DLD1 (cell line): ENCODE data around the gene PNPLA6.

Source experiments
- in situ Hi-C: cut with HindIII; loops from 2 replicates; pipeline ENCODE4 v1.10.0; 2017; ENCODE audit warnings: low sequenced_read_pairs

PNPLA6 gene

GRCh38 chr19:7515110-7515644, 20.3 kb upstream of the PNPLA6 start:
- in situ Hi-C loops, result no loop called here

GRCh38 chr19:7515645-7516151, 19.8 kb upstream of the PNPLA6 start, which contains the start of gene ZNF358:
Gene ZNF358 (plus strand): TSS chr19:7516103. CDS start chr19:7519243, 3,140 bp downstream.
- in situ Hi-C loops, result no loop called here

GRCh38 chr19:7516333-7516732, 19.2 kb upstream of the PNPLA6 start:
- in situ Hi-C loops, result no loop called here

GRCh38 chr19:7516878-7517277, 18.6 kb upstream of the PNPLA6 start:
- in situ Hi-C loops, result no loop called here

DNA sequence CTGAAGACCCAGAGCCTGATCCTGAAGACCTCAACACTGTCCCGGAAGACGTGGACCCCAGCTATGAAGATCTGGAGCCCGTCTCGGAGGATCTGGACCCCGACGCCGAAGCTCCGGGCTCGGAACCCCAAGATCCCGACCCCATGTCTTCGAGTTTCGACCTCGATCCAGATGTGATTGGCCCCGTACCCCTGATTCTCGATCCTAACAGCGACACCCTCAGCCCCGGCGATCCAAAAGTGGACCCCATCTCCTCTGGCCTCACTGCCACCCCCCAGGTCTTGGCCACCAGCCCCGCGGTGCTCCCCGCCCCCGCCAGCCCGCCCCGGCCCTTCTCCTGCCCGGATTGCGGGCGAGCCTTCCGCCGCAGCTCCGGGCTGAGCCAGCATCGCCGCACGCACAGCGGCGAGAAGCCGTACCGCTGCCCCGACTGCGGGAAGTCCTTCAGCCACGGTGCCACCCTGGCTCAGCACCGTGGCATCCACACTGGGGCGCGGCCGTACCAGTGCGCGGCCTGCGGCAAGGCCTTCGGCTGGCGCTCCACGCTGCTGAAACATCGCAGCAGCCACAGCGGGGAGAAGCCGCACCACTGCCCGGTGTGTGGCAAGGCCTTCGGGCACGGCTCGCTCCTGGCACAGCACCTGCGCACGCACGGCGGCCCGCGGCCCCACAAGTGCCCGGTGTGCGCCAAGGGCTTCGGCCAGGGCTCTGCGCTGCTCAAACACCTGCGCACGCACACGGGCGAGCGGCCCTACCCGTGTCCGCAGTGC, 16.0 kb upstream of the PNPLA6 start:
- in situ Hi-C loops, result no loop called here

GRCh38 chr19:7520131-7521051, 15.1 kb upstream of the PNPLA6 start:
- in situ Hi-C loops, result no loop called here

- in situ Hi-C loops, result no loop called here
These were observed 13.9 kb upstream of the PNPLA6 start for GRCh38 chr19:7521551-7522071.

DNA sequence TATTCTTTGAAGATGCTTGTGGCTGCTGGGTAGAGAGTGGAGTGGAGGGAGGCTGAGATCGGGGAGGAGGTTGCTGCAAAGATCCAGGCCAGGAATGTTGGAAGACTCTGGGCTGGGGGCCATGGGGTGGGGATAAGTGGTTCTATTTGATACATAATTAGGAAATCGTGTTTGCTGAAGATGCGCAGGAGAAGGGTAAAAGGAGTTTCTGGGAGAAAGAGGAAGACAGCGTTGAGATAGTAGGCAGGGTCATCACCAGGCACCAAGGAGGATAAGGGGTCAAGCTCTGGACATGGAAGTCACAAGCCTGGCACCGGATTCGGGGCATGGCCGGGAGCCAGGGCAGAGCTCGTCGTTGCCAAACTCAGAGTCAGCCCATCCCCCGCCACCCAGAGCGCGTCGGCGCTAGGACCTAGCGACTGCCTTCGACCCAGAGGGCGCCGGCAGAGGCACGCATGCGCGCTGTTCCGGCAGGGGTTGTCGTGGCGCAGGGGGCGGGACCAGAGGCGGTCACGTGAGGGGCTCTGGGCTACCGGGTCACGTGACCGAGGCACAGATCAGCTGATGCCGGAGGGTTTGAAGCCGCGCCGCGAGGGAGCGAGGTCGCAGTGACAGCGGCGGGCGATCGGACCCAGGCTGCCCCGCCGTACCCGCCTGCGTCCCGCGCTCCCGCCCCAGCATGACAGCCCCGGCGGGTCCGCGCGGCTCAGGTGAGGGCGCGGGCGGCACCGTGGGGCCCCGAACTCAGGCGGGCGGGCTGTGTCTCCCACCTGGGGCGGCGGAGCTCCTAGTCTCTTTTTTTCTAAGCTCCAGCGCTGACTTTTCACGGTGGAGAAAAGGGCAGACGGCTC, 13.2 kb upstream of the PNPLA6 start, which contains the start of gene MCOLN1:
Gene MCOLN1, plus strand, starts transcription at position 553 of the 851 bp plus-strand sequence. Its CDS starts 127 bp downstream, at position 680.
- in situ Hi-C loops, result no loop called here

GRCh38 chr19:7522923-7523667, 12.4 kb upstream of the PNPLA6 start:
- in situ Hi-C loops, result no loop called here

DNA sequence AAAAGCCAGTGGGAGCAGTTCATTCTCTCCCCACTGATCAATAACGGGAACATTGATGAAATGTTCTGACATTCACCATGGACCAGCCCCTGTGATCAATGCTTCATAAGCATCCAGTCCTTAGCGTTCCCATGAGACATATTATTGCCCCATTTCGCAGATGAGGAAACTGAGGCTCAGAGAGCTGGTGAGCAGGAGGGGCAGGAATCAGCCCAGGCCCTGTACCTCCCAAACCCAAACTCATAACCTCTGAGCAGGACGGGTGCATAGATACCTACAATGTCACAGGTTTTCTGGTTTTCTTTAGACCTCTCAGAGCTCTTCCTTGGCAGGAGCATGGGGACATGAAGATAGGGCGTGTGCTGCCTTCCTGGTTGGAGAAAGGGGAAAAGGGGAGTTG, 11.0 kb upstream of the PNPLA6 start:
- in situ Hi-C loops, result no loop called here

DNA sequence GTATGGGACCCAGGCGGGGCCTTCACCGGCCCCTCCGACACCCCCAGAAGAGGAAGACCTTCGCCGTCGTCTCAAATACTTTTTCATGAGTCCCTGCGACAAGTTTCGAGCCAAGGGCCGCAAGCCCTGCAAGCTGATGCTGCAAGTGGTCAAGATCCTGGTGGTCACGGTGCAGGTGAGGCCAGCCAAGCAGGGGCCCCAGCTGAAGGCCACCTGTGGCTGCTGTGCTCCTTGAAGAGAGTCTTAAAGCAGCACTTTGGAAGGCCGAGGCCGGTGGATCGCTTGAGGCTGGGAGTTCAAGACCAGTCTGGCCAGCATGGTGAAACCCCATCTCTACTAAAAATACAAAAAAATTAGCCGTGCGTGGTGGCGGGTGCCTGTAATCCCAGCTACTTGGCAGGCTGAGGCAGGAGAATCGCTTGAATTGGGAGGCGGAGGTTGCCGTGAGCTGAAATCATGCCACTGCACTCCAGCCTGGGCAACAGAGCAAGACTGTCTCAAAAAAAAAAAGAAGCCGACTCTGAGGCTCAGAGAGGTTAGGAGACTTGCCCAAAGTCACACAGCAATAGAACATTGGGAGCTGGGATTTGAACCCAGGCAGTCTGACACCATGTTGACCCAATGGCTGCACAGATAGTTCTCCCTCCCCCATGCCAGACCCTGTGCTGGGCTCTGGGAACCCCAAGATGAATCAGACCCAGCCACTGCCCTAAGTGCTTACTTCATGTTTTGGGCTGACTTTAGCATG, 10.4 kb upstream of the PNPLA6 start:
- in situ Hi-C loops, result no loop called here

GRCh38 chr19:7526059-7526929, 9.2 kb upstream of the PNPLA6 start:
- in situ Hi-C loops, result no loop called here

GRCh38 chr19:7527516-7528191, 7.9 kb upstream of the PNPLA6 start:
- in situ Hi-C loops, result no loop called here

DNA sequence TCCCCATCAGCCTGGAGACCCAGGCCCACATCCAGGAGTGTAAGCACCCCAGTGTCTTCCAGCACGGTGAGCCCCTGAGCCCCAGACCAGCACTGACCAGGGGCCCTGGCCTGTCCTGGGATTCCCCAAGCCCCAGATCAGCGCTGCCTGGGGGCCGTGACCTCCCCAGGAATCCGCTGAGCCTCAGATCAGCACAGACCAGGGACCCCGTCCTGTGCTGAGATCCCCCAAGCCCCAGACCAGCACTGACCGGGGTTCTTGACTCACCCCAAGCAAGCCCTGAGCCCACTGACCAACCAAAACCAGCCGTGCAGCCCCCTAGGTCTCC, 7.4 kb upstream of the PNPLA6 start:
- in situ Hi-C loops, result no loop called here

GRCh38 chr19:7528522-7529245, 6.8 kb upstream of the PNPLA6 start:
- in situ Hi-C loops, result no loop called here

DNA sequence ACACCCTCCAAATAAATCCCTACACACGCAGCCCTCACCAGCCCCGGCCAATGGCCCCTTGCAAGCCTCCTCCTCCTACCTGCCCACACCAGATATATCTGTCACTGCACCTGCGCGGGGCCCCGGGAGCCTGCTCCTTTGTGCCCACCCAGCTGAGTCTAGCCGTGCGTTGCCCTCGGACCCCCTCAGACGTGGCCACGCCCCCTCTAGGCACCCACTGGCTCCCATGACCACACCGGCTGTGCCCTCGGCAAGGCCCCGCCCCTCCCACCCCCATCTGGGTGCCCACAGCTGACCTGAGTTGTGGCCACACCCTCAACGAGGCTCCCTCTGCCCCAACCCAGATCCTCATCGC, 6.3 kb upstream of the PNPLA6 start:
- in situ Hi-C loops, result no loop called here
